ENCODE measurements around the gene ELMO1.

DNA sequence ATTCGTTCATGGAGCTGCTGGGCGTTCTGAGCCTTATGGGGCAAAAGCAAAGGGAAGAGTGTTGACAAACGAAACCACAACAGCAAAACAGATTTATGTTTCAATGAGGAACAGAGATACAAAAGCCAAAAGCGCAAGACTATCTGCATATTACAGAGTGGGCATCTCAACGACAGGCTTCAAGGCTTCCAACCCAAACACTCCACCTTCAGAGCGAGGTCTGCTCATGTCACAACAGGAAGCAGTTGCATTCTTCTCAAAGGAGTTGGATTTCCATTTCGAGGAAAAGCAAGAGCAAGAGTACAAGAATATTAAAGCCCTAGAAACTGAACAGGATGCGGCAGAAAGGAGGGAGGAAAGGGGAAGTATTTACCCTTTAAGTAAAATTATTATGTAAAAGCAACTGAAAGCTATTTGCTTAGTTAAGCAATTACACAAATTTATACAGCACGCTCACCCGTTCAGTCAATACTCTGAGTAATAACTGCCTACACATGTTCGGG is 189.3 kb downstream of the ELMO1 start:
- TF ChIP-seq, protein P1, sequence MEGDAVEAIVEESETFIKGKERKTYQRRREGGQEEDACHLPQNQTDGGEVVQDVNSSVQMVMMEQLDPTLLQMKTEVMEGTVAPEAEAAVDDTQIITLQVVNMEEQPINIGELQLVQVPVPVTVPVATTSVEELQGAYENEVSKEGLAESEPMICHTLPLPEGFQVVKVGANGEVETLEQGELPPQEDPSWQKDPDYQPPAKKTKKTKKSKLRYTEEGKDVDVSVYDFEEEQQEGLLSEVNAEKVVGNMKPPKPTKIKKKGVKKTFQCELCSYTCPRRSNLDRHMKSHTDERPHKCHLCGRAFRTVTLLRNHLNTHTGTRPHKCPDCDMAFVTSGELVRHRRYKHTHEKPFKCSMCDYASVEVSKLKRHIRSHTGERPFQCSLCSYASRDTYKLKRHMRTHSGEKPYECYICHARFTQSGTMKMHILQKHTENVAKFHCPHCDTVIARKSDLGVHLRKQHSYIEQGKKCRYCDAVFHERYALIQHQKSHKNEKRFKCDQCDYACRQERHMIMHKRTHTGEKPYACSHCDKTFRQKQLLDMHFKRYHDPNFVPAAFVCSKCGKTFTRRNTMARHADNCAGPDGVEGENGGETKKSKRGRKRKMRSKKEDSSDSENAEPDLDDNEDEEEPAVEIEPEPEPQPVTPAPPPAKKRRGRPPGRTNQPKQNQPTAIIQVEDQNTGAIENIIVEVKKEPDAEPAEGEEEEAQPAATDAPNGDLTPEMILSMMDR (IDR thresholded peaks at IDR 0.05): no peak
- TF ChIP-seq ZFX (IDR thresholded peaks at IDR 0.05; ENCODE audit: borderline replicate concordance): no peak

All from 22Rv1 (cell line).